ENCODE measurements around the gene NDUFS7. TPM values are rescaled to one million over a fixed set of nuclear protein-coding genes. Genes with fewer than 3 reads are reported as not detected.

NDUFS7 gene
- total and polyA plus RNA-seq, 9 of the 15 experiments (the other 6 are each of a cell fraction or from before 2014, with no cell fraction given), result 6.0 to 271 (median 60.6) TPM

DNA sequence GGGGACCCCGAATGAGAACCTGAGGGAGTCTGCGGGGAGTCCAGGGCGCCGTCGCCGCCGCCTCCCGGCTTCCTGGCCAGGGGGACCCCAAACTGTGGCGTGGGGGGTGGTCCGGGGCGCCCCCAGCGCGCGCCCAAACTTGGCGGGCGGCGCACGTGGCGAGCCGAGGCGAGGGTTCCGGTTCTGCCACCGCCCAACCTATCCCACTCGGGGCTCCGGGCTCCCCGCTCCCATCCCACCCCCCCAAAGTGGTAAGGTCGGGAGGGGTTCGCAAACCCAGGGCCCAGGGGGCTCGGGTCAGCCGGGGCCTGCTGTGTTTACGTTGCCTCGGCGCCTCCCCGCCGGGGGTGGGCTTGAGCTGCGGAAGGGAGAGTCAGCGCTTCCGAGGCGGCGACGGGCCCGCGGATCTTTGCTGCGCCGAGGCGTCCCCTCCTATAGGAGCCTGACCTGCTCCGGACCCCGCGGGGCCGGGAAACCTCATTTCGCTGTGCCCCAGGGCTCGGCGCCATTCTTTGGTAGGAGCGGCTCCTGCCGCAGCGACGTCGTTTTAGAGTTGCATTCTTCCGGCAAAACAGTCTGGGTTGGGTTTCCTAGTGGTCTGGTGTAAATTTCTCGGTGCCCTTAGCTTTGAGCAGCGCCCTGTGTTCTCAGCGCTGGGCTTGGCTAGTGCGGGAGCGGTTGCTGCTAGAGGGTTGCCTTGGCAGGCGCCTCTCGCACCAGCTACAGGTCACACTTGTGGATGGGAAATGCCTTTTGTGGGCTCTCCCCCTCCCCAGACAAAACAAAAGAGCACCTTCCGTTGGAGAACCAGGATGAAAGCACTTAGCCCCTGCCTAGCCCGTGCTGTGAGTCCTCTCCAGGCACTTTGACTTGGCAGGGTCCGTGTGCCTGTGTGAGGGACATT lies 24.8 kb downstream of the NDUFS7 start (continued):
- TF ChIP-seq, protein P1, sequence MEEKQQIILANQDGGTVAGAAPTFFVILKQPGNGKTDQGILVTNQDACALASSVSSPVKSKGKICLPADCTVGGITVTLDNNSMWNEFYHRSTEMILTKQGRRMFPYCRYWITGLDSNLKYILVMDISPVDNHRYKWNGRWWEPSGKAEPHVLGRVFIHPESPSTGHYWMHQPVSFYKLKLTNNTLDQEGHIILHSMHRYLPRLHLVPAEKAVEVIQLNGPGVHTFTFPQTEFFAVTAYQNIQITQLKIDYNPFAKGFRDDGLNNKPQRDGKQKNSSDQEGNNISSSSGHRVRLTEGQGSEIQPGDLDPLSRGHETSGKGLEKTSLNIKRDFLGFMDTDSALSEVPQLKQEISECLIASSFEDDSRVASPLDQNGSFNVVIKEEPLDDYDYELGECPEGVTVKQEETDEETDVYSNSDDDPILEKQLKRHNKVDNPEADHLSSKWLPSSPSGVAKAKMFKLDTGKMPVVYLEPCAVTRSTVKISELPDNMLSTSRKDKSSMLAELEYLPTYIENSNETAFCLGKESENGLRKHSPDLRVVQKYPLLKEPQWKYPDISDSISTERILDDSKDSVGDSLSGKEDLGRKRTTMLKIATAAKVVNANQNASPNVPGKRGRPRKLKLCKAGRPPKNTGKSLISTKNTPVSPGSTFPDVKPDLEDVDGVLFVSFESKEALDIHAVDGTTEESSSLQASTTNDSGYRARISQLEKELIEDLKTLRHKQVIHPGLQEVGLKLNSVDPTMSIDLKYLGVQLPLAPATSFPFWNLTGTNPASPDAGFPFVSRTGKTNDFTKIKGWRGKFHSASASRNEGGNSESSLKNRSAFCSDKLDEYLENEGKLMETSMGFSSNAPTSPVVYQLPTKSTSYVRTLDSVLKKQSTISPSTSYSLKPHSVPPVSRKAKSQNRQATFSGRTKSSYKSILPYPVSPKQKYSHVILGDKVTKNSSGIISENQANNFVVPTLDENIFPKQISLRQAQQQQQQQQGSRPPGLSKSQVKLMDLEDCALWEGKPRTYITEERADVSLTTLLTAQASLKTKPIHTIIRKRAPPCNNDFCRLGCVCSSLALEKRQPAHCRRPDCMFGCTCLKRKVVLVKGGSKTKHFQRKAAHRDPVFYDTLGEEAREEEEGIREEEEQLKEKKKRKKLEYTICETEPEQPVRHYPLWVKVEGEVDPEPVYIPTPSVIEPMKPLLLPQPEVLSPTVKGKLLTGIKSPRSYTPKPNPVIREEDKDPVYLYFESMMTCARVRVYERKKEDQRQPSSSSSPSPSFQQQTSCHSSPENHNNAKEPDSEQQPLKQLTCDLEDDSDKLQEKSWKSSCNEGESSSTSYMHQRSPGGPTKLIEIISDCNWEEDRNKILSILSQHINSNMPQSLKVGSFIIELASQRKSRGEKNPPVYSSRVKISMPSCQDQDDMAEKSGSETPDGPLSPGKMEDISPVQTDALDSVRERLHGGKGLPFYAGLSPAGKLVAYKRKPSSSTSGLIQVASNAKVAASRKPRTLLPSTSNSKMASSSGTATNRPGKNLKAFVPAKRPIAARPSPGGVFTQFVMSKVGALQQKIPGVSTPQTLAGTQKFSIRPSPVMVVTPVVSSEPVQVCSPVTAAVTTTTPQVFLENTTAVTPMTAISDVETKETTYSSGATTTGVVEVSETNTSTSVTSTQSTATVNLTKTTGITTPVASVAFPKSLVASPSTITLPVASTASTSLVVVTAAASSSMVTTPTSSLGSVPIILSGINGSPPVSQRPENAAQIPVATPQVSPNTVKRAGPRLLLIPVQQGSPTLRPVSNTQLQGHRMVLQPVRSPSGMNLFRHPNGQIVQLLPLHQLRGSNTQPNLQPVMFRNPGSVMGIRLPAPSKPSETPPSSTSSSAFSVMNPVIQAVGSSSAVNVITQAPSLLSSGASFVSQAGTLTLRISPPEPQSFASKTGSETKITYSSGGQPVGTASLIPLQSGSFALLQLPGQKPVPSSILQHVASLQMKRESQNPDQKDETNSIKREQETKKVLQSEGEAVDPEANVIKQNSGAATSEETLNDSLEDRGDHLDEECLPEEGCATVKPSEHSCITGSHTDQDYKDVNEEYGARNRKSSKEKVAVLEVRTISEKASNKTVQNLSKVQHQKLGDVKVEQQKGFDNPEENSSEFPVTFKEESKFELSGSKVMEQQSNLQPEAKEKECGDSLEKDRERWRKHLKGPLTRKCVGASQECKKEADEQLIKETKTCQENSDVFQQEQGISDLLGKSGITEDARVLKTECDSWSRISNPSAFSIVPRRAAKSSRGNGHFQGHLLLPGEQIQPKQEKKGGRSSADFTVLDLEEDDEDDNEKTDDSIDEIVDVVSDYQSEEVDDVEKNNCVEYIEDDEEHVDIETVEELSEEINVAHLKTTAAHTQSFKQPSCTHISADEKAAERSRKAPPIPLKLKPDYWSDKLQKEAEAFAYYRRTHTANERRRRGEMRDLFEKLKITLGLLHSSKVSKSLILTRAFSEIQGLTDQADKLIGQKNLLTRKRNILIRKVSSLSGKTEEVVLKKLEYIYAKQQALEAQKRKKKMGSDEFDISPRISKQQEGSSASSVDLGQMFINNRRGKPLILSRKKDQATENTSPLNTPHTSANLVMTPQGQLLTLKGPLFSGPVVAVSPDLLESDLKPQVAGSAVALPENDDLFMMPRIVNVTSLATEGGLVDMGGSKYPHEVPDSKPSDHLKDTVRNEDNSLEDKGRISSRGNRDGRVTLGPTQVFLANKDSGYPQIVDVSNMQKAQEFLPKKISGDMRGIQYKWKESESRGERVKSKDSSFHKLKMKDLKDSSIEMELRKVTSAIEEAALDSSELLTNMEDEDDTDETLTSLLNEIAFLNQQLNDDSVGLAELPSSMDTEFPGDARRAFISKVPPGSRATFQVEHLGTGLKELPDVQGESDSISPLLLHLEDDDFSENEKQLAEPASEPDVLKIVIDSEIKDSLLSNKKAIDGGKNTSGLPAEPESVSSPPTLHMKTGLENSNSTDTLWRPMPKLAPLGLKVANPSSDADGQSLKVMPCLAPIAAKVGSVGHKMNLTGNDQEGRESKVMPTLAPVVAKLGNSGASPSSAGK (IDR thresholded peaks at IDR 0.05), result peak; percentile 69
- TF ChIP-seq TCF7 (IDR thresholded peaks at IDR 0.05; ENCODE audit: borderline replicate concordance), result no peak
- TF ChIP-seq TAL1 (IDR thresholded peaks at IDR 0.05), result no peak
- no peak for TF ChIP-seq PHF21A (IDR thresholded peaks at IDR 0.05; ENCODE audit: borderline replicate concordance, low read depth)
- TF ChIP-seq ZNF3 (CRISPR knock-in tag; IDR thresholded peaks at IDR 0.05), result no peak
- TF ChIP-seq, protein P2, sequence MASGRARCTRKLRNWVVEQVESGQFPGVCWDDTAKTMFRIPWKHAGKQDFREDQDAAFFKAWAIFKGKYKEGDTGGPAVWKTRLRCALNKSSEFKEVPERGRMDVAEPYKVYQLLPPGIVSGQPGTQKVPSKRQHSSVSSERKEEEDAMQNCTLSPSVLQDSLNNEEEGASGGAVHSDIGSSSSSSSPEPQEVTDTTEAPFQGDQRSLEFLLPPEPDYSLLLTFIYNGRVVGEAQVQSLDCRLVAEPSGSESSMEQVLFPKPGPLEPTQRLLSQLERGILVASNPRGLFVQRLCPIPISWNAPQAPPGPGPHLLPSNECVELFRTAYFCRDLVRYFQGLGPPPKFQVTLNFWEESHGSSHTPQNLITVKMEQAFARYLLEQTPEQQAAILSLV (tag; IDR thresholded peaks at IDR 0.05), result no peak
- TF ChIP-seq HSF4 (CRISPR knock-in tag; IDR thresholded peaks at IDR 0.05; ENCODE audit: borderline replicate concordance), result no peak
- TF ChIP-seq, protein P3, sequence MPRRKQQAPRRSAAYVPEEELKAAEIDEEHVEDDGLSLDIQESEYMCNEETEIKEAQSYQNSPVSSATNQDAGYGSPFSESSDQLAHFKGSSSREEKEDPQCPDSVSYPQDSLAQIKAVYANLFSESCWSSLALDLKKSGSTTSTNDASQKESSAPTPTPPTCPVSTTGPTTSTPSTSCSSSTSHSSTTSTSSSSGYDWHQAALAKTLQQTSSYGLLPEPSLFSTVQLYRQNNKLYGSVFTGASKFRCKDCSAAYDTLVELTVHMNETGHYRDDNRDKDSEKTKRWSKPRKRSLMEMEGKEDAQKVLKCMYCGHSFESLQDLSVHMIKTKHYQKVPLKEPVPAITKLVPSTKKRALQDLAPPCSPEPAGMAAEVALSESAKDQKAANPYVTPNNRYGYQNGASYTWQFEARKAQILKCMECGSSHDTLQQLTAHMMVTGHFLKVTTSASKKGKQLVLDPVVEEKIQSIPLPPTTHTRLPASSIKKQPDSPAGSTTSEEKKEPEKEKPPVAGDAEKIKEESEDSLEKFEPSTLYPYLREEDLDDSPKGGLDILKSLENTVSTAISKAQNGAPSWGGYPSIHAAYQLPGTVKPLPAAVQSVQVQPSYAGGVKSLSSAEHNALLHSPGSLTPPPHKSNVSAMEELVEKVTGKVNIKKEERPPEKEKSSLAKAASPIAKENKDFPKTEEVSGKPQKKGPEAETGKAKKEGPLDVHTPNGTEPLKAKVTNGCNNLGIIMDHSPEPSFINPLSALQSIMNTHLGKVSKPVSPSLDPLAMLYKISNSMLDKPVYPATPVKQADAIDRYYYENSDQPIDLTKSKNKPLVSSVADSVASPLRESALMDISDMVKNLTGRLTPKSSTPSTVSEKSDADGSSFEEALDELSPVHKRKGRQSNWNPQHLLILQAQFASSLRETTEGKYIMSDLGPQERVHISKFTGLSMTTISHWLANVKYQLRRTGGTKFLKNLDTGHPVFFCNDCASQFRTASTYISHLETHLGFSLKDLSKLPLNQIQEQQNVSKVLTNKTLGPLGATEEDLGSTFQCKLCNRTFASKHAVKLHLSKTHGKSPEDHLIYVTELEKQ (CRISPR knock-in tag; IDR thresholded peaks at IDR 0.05), result no peak
- TF ChIP-seq CXXC5 (CRISPR knock-in tag; IDR thresholded peaks at IDR 0.05), result peak; percentile 48
- TF ChIP-seq RBM25 (IDR thresholded peaks at IDR 0.05; ENCODE audit: low read depth, low read length, severe bottlenecking), result no peak
- TF ChIP-seq HDAC1 (IDR thresholded peaks at IDR 0.05), result peak in 1 of 2 experiments; percentile 50; a peak in 2 of 4 replicates
